Neural progenitor cell (in vitro differentiated cells): ENCODE data around the gene KAZN. TPM values are rescaled to one million over a fixed set of nuclear protein-coding genes. Genes with fewer than 3 reads are reported as not detected.
"Not testable (repeated sequence)": the region's sequence is repeated elsewhere in the genome, so short reads cannot be mapped to it uniquely, and the experiment has no call there.

Source experiments
- DNase-seq: peaks from one replicate; pipeline ENCODE4 v3.0.0-alpha.2; 2016; ENCODE audit warnings: low spot score
- H2AFZ ChIP-seq: fragments of 200-600 bp; sonication (generic); replicated peaks from 2 replicates; pipeline ENCODE4 v1.6.1; 2016; ENCODE audit warnings: antibody characterized with exemption
- H3F3A ChIP-seq: fragments of 200-600 bp; sonication (generic); 2 replicates; pipeline ENCODE4 v1.6.1; 2016; ENCODE audit warnings: antibody characterized with exemption, low read depth
- H3K27ac ChIP-seq: fragments of 200-600 bp; sonication (generic); 2 replicates; pipeline ENCODE4 v1.5.1; 2016; ENCODE audit warnings: mild to moderate bottlenecking
- H3K27me3 ChIP-seq: fragments of 200-600 bp; sonication (generic); 2 replicates; pipeline ENCODE4 v1.6.1; 2016; ENCODE audit warnings: mild to moderate bottlenecking, moderate library complexity
- H3K36me3 ChIP-seq: fragments of 200-600 bp; sonication (generic); 2 replicates; pipeline ENCODE4 v1.5.1; 2016
- H3K4me1 ChIP-seq: fragments of 200-600 bp; sonication (generic); 2 replicates; pipeline ENCODE4 v1.6.1; 2016; ENCODE audit warnings: mixed run types
- H3K4me2 ChIP-seq: fragments of 200-600 bp; sonication (generic); 2 replicates; pipeline ENCODE4 v1.6.1; 2016
- H3K4me3 ChIP-seq: fragments of 200-600 bp; sonication (generic); 2 replicates; pipeline ENCODE4 v1.5.1; 2016
- H3K79me2 ChIP-seq: fragments of 200-600 bp; sonication (generic); 2 replicates; pipeline ENCODE4 v1.6.1; 2016; ENCODE audit warnings: low read depth
- H3K9ac ChIP-seq: fragments of 200-600 bp; sonication (generic); 2 replicates; pipeline ENCODE4 v1.6.1; 2016
- H3K9me3 ChIP-seq: fragments of 200-600 bp; sonication (generic); 2 replicates; pipeline ENCODE4 v1.5.1; 2016; ENCODE audit warnings: low read depth
- H4K20me1 ChIP-seq: fragments of 200-600 bp; sonication (generic); 2 replicates; pipeline ENCODE4 v1.6.1; 2016; ENCODE audit warnings: low read depth
- H3K27ac Mint-ChIP-seq: 3 replicates; pipeline ENCODE4 v1.8.0; 2021; ENCODE audit warnings: mixed read lengths
- H3K27me3 Mint-ChIP-seq: 2 replicates; pipeline ENCODE4 v1.8.0; 2022; ENCODE audit warnings: low read depth, mild to moderate bottlenecking, inconsistent platforms, moderate library complexity, mixed read lengths; ENCODE audit not compliant: insufficient read depth
- H3K36me3 Mint-ChIP-seq: 3 replicates; pipeline ENCODE4 v1.8.0; 2021; ENCODE audit warnings: mixed read lengths
- H3K4me1 Mint-ChIP-seq: 3 replicates; pipeline ENCODE4 v1.8.0; 2021; ENCODE audit warnings: mixed read lengths
- H3K4me3 Mint-ChIP-seq: 3 replicates; pipeline ENCODE4 v1.8.0; 2021; ENCODE audit warnings: mild to moderate bottlenecking, moderate library complexity, mixed read lengths
- H3K9me3 Mint-ChIP-seq: 3 replicates; pipeline ENCODE4 v1.8.0; 2020; ENCODE audit warnings: mixed read lengths
- EZH2 ChIP-seq: fragments of 200-600 bp; sonication (generic); IDR thresholded peaks from 2 replicates; pipeline ENCODE4 v1.6.1; 2017; ENCODE audit warnings: antibody characterized with exemption, mild to moderate bottlenecking, moderate library complexity
- EZH2phosphoT487 ChIP-seq: fragments of 200-600 bp; sonication (generic); IDR thresholded peaks from 2 replicates; pipeline ENCODE4 v1.6.1; 2017; ENCODE audit warnings: antibody characterized with exemption
- total RNA-seq: library from RNA; depleted of rRNA; stranded (reverse); fragments of >200 nt; gene quantifications from 2 replicates; pipeline ENCODE4 v1.2.3, GENCODE V29; 2015; ENCODE audit warnings: low replicate concordance
- TF ChIP-seq, protein P1 (sequence below): fragments of 200-600 bp; sonication (generic); IDR thresholded peaks from 2 replicates; pipeline ENCODE4 v1.5.1; 2017; ENCODE audit warnings: antibody characterized with exemption, mild to moderate bottlenecking

KAZN gene
- total RNA-seq, 1 donor from 2014 or later, result 6.1 TPM

GRCh38 chr1:14577261-14577660, 21.2 kb upstream of the KAZN start:
- Histone ChIP-seq H2AFZ (no peak overlapping the region), H3K9me3 (no peaks in the 10 kb centered on the region), H3K4me3 (no peak overlapping the region), H3K36me3 (no peaks in the 10 kb centered on the region), H3K79me2 (no peaks in the 10 kb centered on the region), H3K9ac (no peak overlapping the region), H4K20me1 (no peaks in the 10 kb centered on the region), H3K27me3 (no peaks in the 10 kb centered on the region), H3K4me1 (peaks cover 6% of the 10 kb centered on the region), H3K27ac (no peak overlapping the region), H3K4me2 (no peak overlapping the region), H3F3A (no peaks in the 10 kb centered on the region)
- no peaks in the 10 kb centered on the region for H3K36me3 Mint-ChIP-seq
- peaks cover 7% of the 10 kb centered on the region for H3K4me1 Mint-ChIP-seq
- no peak overlapping the region for H3K4me3 Mint-ChIP-seq
- TF ChIP-seq, protein P1, sequence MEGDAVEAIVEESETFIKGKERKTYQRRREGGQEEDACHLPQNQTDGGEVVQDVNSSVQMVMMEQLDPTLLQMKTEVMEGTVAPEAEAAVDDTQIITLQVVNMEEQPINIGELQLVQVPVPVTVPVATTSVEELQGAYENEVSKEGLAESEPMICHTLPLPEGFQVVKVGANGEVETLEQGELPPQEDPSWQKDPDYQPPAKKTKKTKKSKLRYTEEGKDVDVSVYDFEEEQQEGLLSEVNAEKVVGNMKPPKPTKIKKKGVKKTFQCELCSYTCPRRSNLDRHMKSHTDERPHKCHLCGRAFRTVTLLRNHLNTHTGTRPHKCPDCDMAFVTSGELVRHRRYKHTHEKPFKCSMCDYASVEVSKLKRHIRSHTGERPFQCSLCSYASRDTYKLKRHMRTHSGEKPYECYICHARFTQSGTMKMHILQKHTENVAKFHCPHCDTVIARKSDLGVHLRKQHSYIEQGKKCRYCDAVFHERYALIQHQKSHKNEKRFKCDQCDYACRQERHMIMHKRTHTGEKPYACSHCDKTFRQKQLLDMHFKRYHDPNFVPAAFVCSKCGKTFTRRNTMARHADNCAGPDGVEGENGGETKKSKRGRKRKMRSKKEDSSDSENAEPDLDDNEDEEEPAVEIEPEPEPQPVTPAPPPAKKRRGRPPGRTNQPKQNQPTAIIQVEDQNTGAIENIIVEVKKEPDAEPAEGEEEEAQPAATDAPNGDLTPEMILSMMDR, result no peak
- TF ChIP-seq EZH2phosphoT487 (no peak), EZH2 (no peak)
- H3K9me3 Mint-ChIP-seq, result peaks cover 22% of the 10 kb centered on the region
- no peak for DNase-seq
- no peak overlapping the region for H3K27ac Mint-ChIP-seq
- H3K27me3 Mint-ChIP-seq, result peaks cover 9% of the 10 kb centered on the region

- Histone ChIP-seq H3K9ac (no peak overlapping the region), H3K9me3 (no peaks in the 10 kb centered on the region), H4K20me1 (no peaks in the 10 kb centered on the region), H3K4me1 (no peaks in the 10 kb centered on the region), H2AFZ (no peak overlapping the region), H3K4me2 (no peak overlapping the region), H3K27ac (no peak overlapping the region), H3K79me2 (no peaks in the 10 kb centered on the region), H3F3A (no peaks in the 10 kb centered on the region), H3K27me3 (no peaks in the 10 kb centered on the region), H3K36me3 (no peaks in the 10 kb centered on the region), H3K4me3 (no peak overlapping the region)
- Mint-ChIP-seq H3K27me3 (peaks cover 9% of the 10 kb centered on the region), H3K36me3 (no peaks in the 10 kb centered on the region), H3K4me1 (no peaks in the 10 kb centered on the region), H3K27ac (no peak overlapping the region), H3K9me3 (peaks cover 26% of the 10 kb centered on the region), H3K4me3 (no peak overlapping the region)
- no peak for DNase-seq
- TF ChIP-seq, protein P1, result no peak
- no peak for TF ChIP-seq EZH2
- no peak for TF ChIP-seq EZH2phosphoT487
These were observed 20.3 kb upstream of the KAZN start for GRCh38 chr1:14578156-14578555.

- H3K27ac Mint-ChIP-seq, H3K79me2 ChIP-seq, H3K4me3 ChIP-seq, H3K27me3 Mint-ChIP-seq, H3K27me3 ChIP-seq, H3K4me3 Mint-ChIP-seq, H3K36me3 Mint-ChIP-seq, H3F3A ChIP-seq, H3K4me1 ChIP-seq, H3K4me2 ChIP-seq, H3K4me1 Mint-ChIP-seq, H3K9me3 ChIP-seq, H3K27ac ChIP-seq, H4K20me1 ChIP-seq, DNase-seq, H3K9ac ChIP-seq, H3K36me3 ChIP-seq, H2AFZ ChIP-seq: not testable (repeated sequence)
- peaks cover 25% of the 10 kb centered on the region for H3K9me3 Mint-ChIP-seq
These were observed 18.2 kb upstream of the KAZN start for GRCh38 chr1:14580295-14580694.

- no peak overlapping the region for H3K27ac Mint-ChIP-seq
- peaks cover 22% of the 10 kb centered on the region for H3K9me3 Mint-ChIP-seq
- Histone ChIP-seq H3K4me2 (no peak overlapping the region), H3K27ac (no peak overlapping the region), H3K79me2 (no peaks in the 10 kb centered on the region), H3F3A (no peaks in the 10 kb centered on the region), H3K4me3 (no peak overlapping the region), H3K4me1 (no peaks in the 10 kb centered on the region), H3K9me3 (no peaks in the 10 kb centered on the region), H4K20me1 (no peaks in the 10 kb centered on the region), H3K36me3 (no peaks in the 10 kb centered on the region), H3K27me3 (no peaks in the 10 kb centered on the region), H2AFZ (no peak overlapping the region), H3K9ac (no peak overlapping the region)
- peaks cover 3% of the 10 kb centered on the region for H3K4me1 Mint-ChIP-seq
- H3K27me3 Mint-ChIP-seq, result peaks cover 7% of the 10 kb centered on the region
- no peak for DNase-seq
- H3K4me3 Mint-ChIP-seq, result no peak overlapping the region
- TF ChIP-seq, protein P1, result no peak
- TF ChIP-seq EZH2phosphoT487, result no peak
- TF ChIP-seq EZH2, result no peak
- no peaks in the 10 kb centered on the region for H3K36me3 Mint-ChIP-seq
These were observed 17.5 kb upstream of the KAZN start for GRCh38 chr1:14580986-14581385.
